ENCODE results near the gene NDUFB8.

Gene NDUFB8

GRCh38 chr10:100505164-100505563, 24.5 kb downstream of the NDUFB8 start:
- Histone ChIP-seq H3K36me3 (ENCODE audit: control insufficient read depth, low read length) (peaks cover 30% of the 10 kb centered on the region), H3K9me2 (replicated peaks; ENCODE audit: control insufficient read depth, low read length) (no peaks in the 10 kb centered on the region), H3K9me3 (ENCODE audit: control insufficient read depth, insufficient read depth, low read length) (no peaks in the 10 kb centered on the region), H3K27ac (ENCODE audit: low read depth, low read length) (no peak overlapping the region), H4K20me1 (ENCODE audit: control insufficient read depth, insufficient read depth, low read depth, low read length) (no peaks in the 10 kb centered on the region), H3K4me3 (ENCODE audit: low read length) (no peak overlapping the region), H3K4me2 (ENCODE audit: low read length) (no peak overlapping the region), H3K79me2 (ENCODE audit: control insufficient read depth, low read length) (no peaks in the 10 kb centered on the region), H3K4me1 (ENCODE audit: control insufficient read depth, low read length) (no peaks in the 10 kb centered on the region), H3F3A (ENCODE audit: control insufficient read depth, insufficient read depth) (no peaks in the 10 kb centered on the region), H3K27me3 (ENCODE audit: control insufficient read depth, low read length) (no peaks in the 10 kb centered on the region)
- TF ChIP-seq CTCF (IDR thresholded peaks at IDR 0.05; ENCODE audit: low read depth, low read length, poor library complexity, severe bottlenecking) (no peak), EZH2phosphoT487 (IDR thresholded peaks at IDR 0.05; ENCODE audit: borderline replicate concordance, low read length) (no peak)

- Histone ChIP-seq H3K4me3 (ENCODE audit: low read length) (no peak overlapping the region), H3K4me2 (ENCODE audit: low read length) (no peak overlapping the region), H4K20me1 (ENCODE audit: control insufficient read depth, insufficient read depth, low read depth, low read length) (no peaks in the 10 kb centered on the region), H3K27ac (ENCODE audit: low read depth, low read length) (no peak overlapping the region), H3K27me3 (ENCODE audit: control insufficient read depth, low read length) (no peaks in the 10 kb centered on the region), H3K9me3 (ENCODE audit: control insufficient read depth, insufficient read depth, low read length) (no peaks in the 10 kb centered on the region), H3K9me2 (replicated peaks; ENCODE audit: control insufficient read depth, low read length) (no peaks in the 10 kb centered on the region), H3K36me3 (ENCODE audit: control insufficient read depth, low read length) (peaks cover 38% of the 10 kb centered on the region), H3K79me2 (ENCODE audit: control insufficient read depth, low read length) (no peaks in the 10 kb centered on the region), H3F3A (ENCODE audit: control insufficient read depth, insufficient read depth) (no peaks in the 10 kb centered on the region), H3K4me1 (ENCODE audit: control insufficient read depth, low read length) (no peaks in the 10 kb centered on the region)
- TF ChIP-seq CTCF (IDR thresholded peaks at IDR 0.05; ENCODE audit: low read depth, low read length, poor library complexity, severe bottlenecking) (no peak), EZH2phosphoT487 (IDR thresholded peaks at IDR 0.05; ENCODE audit: borderline replicate concordance, low read length) (no peak)
These were observed 25.6 kb downstream of the NDUFB8 start for GRCh38 chr10:100504096-100504495.

GRCh38 chr10:100502926-100503494, 26.7 kb downstream of the NDUFB8 start:
- Histone ChIP-seq H3K9me3 (ENCODE audit: control insufficient read depth, insufficient read depth, low read length) (no peaks in the 10 kb centered on the region), H3K9me2 (replicated peaks; ENCODE audit: control insufficient read depth, low read length) (no peaks in the 10 kb centered on the region), H3F3A (ENCODE audit: control insufficient read depth, insufficient read depth) (no peaks in the 10 kb centered on the region), H3K27me3 (ENCODE audit: control insufficient read depth, low read length) (no peaks in the 10 kb centered on the region), H3K79me2 (ENCODE audit: control insufficient read depth, low read length) (no peaks in the 10 kb centered on the region), H3K4me2 (ENCODE audit: low read length) (no peak overlapping the region), H3K4me3 (ENCODE audit: low read length) (no peak overlapping the region), H3K36me3 (ENCODE audit: control insufficient read depth, low read length) (peaks cover 44% of the 10 kb centered on the region), H4K20me1 (ENCODE audit: control insufficient read depth, insufficient read depth, low read depth, low read length) (no peaks in the 10 kb centered on the region), H3K27ac (ENCODE audit: low read depth, low read length) (no peak overlapping the region), H3K4me1 (ENCODE audit: control insufficient read depth, low read length) (no peaks in the 10 kb centered on the region)
- no peak for TF ChIP-seq CTCF (IDR thresholded peaks at IDR 0.05; ENCODE audit: low read depth, low read length, poor library complexity, severe bottlenecking)
- no peak for TF ChIP-seq EZH2phosphoT487 (IDR thresholded peaks at IDR 0.05; ENCODE audit: borderline replicate concordance, low read length)

Data from DOHH2 (cell line).